HepG2 (cell line): ENCODE measurements around the gene PIGL. TPM values are rescaled to one million over a fixed set of nuclear protein-coding genes. Genes with fewer than 3 reads are reported as not detected.
"Not testable (repeated sequence)": the region's sequence is repeated elsewhere in the genome, so short reads cannot be mapped to it uniquely, and the experiment has no call there.

Experiments
- ATAC-seq: fragments of 200-7000 bp; cut with Tn5 transposase; 3 replicates; pipeline ENCODE4 v1.9.1; 2020; ENCODE audit warnings: mild to moderate bottlenecking, moderate library complexity
- BruUV-seq: library from RNA; stranded (reverse); fragments of 400-500 nt; replicated peaks from 2 replicates; lab custom pipeline; 2021; lab: Mats Ljungman, UMichigan
- CTCF ChIA-PET: fragments of 300-600 bp; formaldehyde crosslinking; extraction: SDS; loops from one replicate; lab custom pipeline; 2021; ENCODE audit warnings: low total read pairs, inconsistent platforms, low intra/inter-chr PET ratio; lab: Yijun Ruan, JAX
- POLR2A ChIA-PET: fragments of 350-600 bp; sonication (Branson Sonifier 250); formaldehyde crosslinking; loops from one replicate; lab custom pipeline; 2020; ENCODE audit warnings: antibody characterized with exemption, inconsistent platforms; lab: Yijun Ruan, JAX
- DNase-seq: peaks from one replicate; pipeline ENCODE4 v3.0.0-alpha.2; 2015; ENCODE audit warnings: low spot score
- FAIRE-seq: peaks from 3 replicates; lab custom pipeline; 2011; peaks lifted over from hg19 to GRCh38; lab: Jason Lieb, UNC
- H2AFZ ChIP-seq: one replicate; pipeline ENCODE4 v1.6.1; 2011; ENCODE audit warnings: low read length, inconsistent platforms
- H3K27ac ChIP-seq: fragments of 300-600 bp; 3 replicates; pipeline ENCODE4 v1.8.0; 2011; ENCODE audit warnings: mixed run types, mild to moderate bottlenecking, mixed read lengths, low read length, inconsistent platforms; ENCODE audit not compliant: insufficient read depth; ENCODE audit errors: extremely low read length
- H3K27me3 ChIP-seq, 2 experiments: fragments of 200-600 bp in 1 of 2; 2 replicates in 1 of 2; 3 replicates in 1 of 2; pipeline versions ENCODE4 v1.6.0 to v1.8.0; 2011; ENCODE audit warnings: low read length in 2 of 2, mild to moderate bottlenecking in 2 of 2, moderate library complexity in 2 of 2, inconsistent platforms in 1 of 2; ENCODE audit not compliant: insufficient read depth in 2 of 2, control insufficient read depth in 1 of 2
- H3K36me3 ChIP-seq, 2 experiments: fragments of 200-600 bp in 1 of 2; replicated peaks in 1 of 2; 2 replicates in 1 of 2; 3 replicates in 1 of 2; pipeline versions ENCODE4 v1.5.1 to v1.8.0; 2011; ENCODE audit warnings: low read length in 2 of 2, inconsistent platforms in 1 of 2; ENCODE audit not compliant: insufficient read depth in 2 of 2, control insufficient read depth in 1 of 2
- H3K4me1 ChIP-seq: 2 replicates; pipeline ENCODE4 v1.5.1; 2012; ENCODE audit warnings: low read length, inconsistent platforms; ENCODE audit not compliant: insufficient read depth
- H3K4me2 ChIP-seq: 2 replicates; pipeline ENCODE4 v1.6.0; 2011; ENCODE audit warnings: low read depth, low read length, inconsistent platforms
- H3K4me3 ChIP-seq, 3 experiments: fragments of 200-600 bp in 1 of 3; sonication (generic), shearing (Covaris generic) in 1 of 3; replicated peaks in 1 of 3; 2 replicates each; pipeline ENCODE4 v1.5.1; 2011 to 2016; ENCODE audit warnings: low read length in 3 of 3, inconsistent platforms in 2 of 3, low read depth in 2 of 3, mild to moderate bottlenecking in 2 of 3, control low read depth in 1 of 3, mixed read lengths in 1 of 3; ENCODE audit not compliant: insufficient read depth in 1 of 3
- H3K79me2 ChIP-seq: one replicate; pipeline ENCODE4 v1.6.1; 2011; ENCODE audit warnings: low read length, inconsistent platforms; ENCODE audit not compliant: insufficient read depth
- H3K9ac ChIP-seq: 2 replicates; pipeline ENCODE4 v1.6.0; 2011; ENCODE audit warnings: mild to moderate bottlenecking, low read depth, low read length, inconsistent platforms; ENCODE audit not compliant: insufficient read depth
- H3K9me3 ChIP-seq: 2 replicates; pipeline ENCODE4 v1.5.1; 2012; ENCODE audit warnings: mild to moderate bottlenecking, low read length
- H4K20me1 ChIP-seq: 2 replicates; pipeline ENCODE4 v1.6.0; 2011; ENCODE audit warnings: inconsistent platforms, mild to moderate bottlenecking, low read length, moderate library complexity; ENCODE audit not compliant: insufficient read depth
- ARID3A ChIP-seq: IDR thresholded peaks from 2 replicates; pipeline ENCODE4 v1.6.1; 2012; ENCODE audit warnings: low read depth, low read length, improper control_type of control experiment
- CHD4 ChIP-seq: fragments of 200-600 bp; sonication (generic); IDR thresholded peaks from 2 replicates; pipeline ENCODE4 v1.7.0; 2017; ENCODE audit warnings: mild to moderate bottlenecking, low read length, borderline replicate concordance
- ELF3 ChIP-seq: IDR thresholded peaks from 2 replicates; pipeline ENCODE4 v1.6.1; 2016; ENCODE audit warnings: missing genetic modification reagents, missing compliant biosample characterization
- EP300 ChIP-seq, 3 experiments: sonication (generic) in 1 of 3; formaldehyde crosslinking in 1 of 3; IDR thresholded peaks; 2 replicates each; pipeline versions ENCODE4 v1.5.1 to v1.6.1; 2011 to 2020; ENCODE audit warnings: low read depth in 2 of 3, low read length in 2 of 3, borderline replicate concordance in 1 of 3, improper control_type of control experiment in 1 of 3, mild to moderate bottlenecking in 1 of 3, missing genetic modification reagents in 1 of 3, moderate library complexity in 1 of 3
- FOSL2 ChIP-seq: sonication (generic); formaldehyde crosslinking; IDR thresholded peaks from 2 replicates; pipeline ENCODE4 v1.4.0; 2020; ENCODE audit warnings: missing genetic modification reagents
- FOXP1 ChIP-seq, 2 experiments: fragments of 450-650 bp in 1 of 2; IDR thresholded peaks; 2 replicates each; pipeline ENCODE4 v1.6.1; 2017 to 2018; ENCODE audit warnings: antibody characterized with exemption in 1 of 2
- HNF1B ChIP-seq: sonication (generic); formaldehyde crosslinking; IDR thresholded peaks from 2 replicates; pipeline ENCODE4 v1.5.1; 2020; ENCODE audit warnings: mild to moderate bottlenecking, moderate library complexity, missing genetic modification reagents
- TEAD3 ChIP-seq: optimal IDR thresholded peaks from 2 replicates; pipeline ENCODE3; 2016; ENCODE audit warnings: borderline replicate concordance
- ZNF816 ChIP-seq: sonication (generic); formaldehyde crosslinking; IDR thresholded peaks from 2 replicates; pipeline ENCODE4 v1.8.0; 2022; ENCODE audit warnings: missing genetic modification reagents, mild to moderate bottlenecking, borderline replicate concordance
- WGBS: methylation state at CpG from one replicate; pipeline ENCODE4 v1.1.6; 2017; ENCODE audit warnings: low lambda C conversion rate; 5-methylcytosine and 5-hydroxymethylcytosine counted together
- in situ Hi-C: cut with HindIII; loops from 2 replicates; pipeline ENCODE4 v1.10.0; 2017; ENCODE audit warnings: low pct_unique_long_range_greater_than_20kb; ENCODE audit not compliant: extremely low pct_ligation_motif_present
- intact Hi-C: fragments of 100-400 bp; cut with micrococcal nuclease; formaldehyde crosslinking; loops from one replicate; pipeline ENCODE4 v1.10.0; 2022; ENCODE audit not compliant: unreplicated experiment
- polyA plus RNA-seq, 8 experiments: library from polyadenylated mRNA; depleted of rRNA in 3 of 8; stranded (reverse) in 7 of 8; unstranded in 1 of 8; fragments of >200 nt; fragmentation: Illumina TruSeq in 4 of 8; extraction: Trizol in 4 of 8; gene quantifications; 2 replicates each; pipeline versions ENCODE4 v1.2.1 to v1.2.3, GENCODE V29; 2011 to 2016; ENCODE audit warnings: low read depth in 4 of 8, missing spikeins in 1 of 8, mixed read lengths in 1 of 8; ENCODE audit not compliant: insufficient read depth in 1 of 8
- total RNA-seq, 5 experiments: library from RNA; depleted of rRNA; stranded (reverse); fragments of >200 nt; fragmentation: Illumina TruSeq; extraction: Trizol; gene quantifications; 2 replicates each; pipeline ENCODE4 v1.2.3, GENCODE V29; 2016; ENCODE audit warnings: low read depth in 1 of 5

Gene PIGL
- total and polyA plus RNA-seq, 2 of the 13 experiments (the other 11 are each of a cell fraction or from before 2014, with no cell fraction given), result 28.5 to 63.8 TPM

GRCh38 chr17:16294560-16294959 lies 77.5 kb downstream of the PIGL start (continued):
- TF ChIP-seq HNF1B (CRISPR knock-in tag), result no peak
- peak; percentile 45 for TF ChIP-seq TEAD3 (CRISPR knock-in tag)
- TF ChIP-seq ELF3 (CRISPR knock-in tag), result 0 out of 2 replicates have a peak, but pooled peaks have one; percentile 14

DNA sequence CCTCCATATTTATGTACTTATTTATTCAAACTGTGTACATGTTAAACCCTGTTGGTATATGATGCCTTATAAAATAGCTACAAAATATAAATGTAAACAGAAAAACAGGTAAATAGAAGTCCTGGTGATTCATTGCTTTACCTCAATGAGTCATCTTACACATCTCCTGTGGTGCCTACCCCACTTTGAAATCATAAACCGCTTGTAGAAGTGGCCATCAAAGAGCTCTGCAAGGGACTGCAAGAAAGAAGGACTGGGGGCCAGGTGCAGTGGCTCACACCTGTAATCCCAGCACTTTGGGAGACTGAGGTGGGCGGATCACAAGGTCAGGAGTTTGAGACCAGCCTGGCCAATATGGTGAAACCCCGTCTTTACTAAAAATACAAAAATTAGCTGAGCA lies 79.1 kb downstream of the PIGL start:
- in situ Hi-C loops; intact Hi-C loops; BruUV-seq; H4K20me1 ChIP-seq; H3K27me3 ChIP-seq; H3K4me2 ChIP-seq; FAIRE-seq; ATAC-seq; H3K4me3 ChIP-seq; H3K36me3 ChIP-seq; H3K9me3 ChIP-seq; H3K9ac ChIP-seq; H3K79me2 ChIP-seq; H2AFZ ChIP-seq; CTCF ChIA-PET; TF ChIP-seq FOXP1 (IDR thresholded peaks at IDR 0.05); EP300 (CRISPR knock-in tag; IDR thresholded peaks at IDR 0.05; ENCODE audit: borderline replicate concordance): not testable (repeated sequence)
- Histone ChIP-seq H3K27ac (peak overlapping the region; percentile 97), H3K4me1 (peaks cover 69% of the 10 kb centered on the region)
- POLR2A ChIA-PET, result interaction anchor here (0.6 to 6.1 kb wide), 9 partner anchors 8 to 786 kb away, joined by 3 to 258 read pairs (median 25); partner anchors contain the start of genes CENPV, NCOR1, PIGL and UBB
- 94% methylated on average over 3 of the region's 3 CpGs for WGBS
- DNase-seq, result peak; percentile 44
- TF ChIP-seq FOXP1 (CRISPR knock-in tag; IDR thresholded peaks at IDR 0.05), result peak; percentile 18; the same call in 1 of the 2 replicates
- 0 out of 2 replicates have a peak, but pooled peaks have one; percentile 32 for TF ChIP-seq ZNF816 (CRISPR knock-in tag)
- TF ChIP-seq FOSL2 (CRISPR knock-in tag), result peak; percentile 77
- 0 out of 2 replicates have a peak, but pooled peaks have one; percentile 25 for TF ChIP-seq ARID3A
- peak in 1 of 2 experiments; percentile 38; a peak in 1 of 4 replicates for TF ChIP-seq EP300 (IDR thresholded peaks at IDR 0.05; ENCODE audit: low read depth in 2 of 2, low read length in 2 of 2)
- 0 out of 2 replicates have a peak, but pooled peaks have one; percentile 0 for TF ChIP-seq CHD4
